Adrenal gland (tissue), 12 donors: ENCODE measurements around the gene CALHM5. TPM values are rescaled to one million over a fixed set of nuclear protein-coding genes. Genes with fewer than 3 reads are reported as not detected.

Experiments used
- DNase-seq, 7 donors: peaks; one replicate each; pipeline ENCODE4 v3.0.0-alpha.2; 2019 to 2020
- H3K27ac ChIP-seq, 5 donors: fragments of 200-600 bp; sonication (generic) in 4 of 5; 1 replicate in 3 of 5; 2 replicates in 2 of 5; pipeline versions ENCODE4 v1.5.1 to v1.8.0; 2016 to 2020; ENCODE audit warnings: mild to moderate bottlenecking in 1 of 5
- H3K27me3 ChIP-seq: fragments of 200-600 bp; 2 replicates; pipeline ENCODE4 v1.8.0; 2021
- H3K36me3 ChIP-seq, 2 donors: fragments of 200-600 bp; replicated peaks in 1 of 2; 1 replicate in 1 of 2; 2 replicates in 1 of 2; pipeline versions ENCODE4 v1.5.1 to v1.8.0; 2018 to 2022
- H3K4me1 ChIP-seq, 2 donors: fragments of 200-600 bp; replicated peaks in 1 of 2; 1 replicate in 1 of 2; 2 replicates in 1 of 2; pipeline versions ENCODE4 v1.5.1 to v1.8.0; 2018 to 2021
- H3K4me3 ChIP-seq, 4 donors: fragments of 200-600 bp; sonication (generic) in 3 of 4; one replicate each; pipeline ENCODE4 v1.5.1; 2016 to 2018
- H3K9me3 ChIP-seq, 3 donors: fragments of 200-600 bp; sonication (generic) in 1 of 3; replicated peaks in 1 of 3; 1 replicate in 2 of 3; 2 replicates in 1 of 3; pipeline versions ENCODE4 v1.5.1 to v1.8.0; 2016 to 2021
- POLR2A ChIP-seq, 2 donors: fragments of 450-650 bp; IDR thresholded peaks; one replicate each; pipeline ENCODE4 v1.6.1; 2017; ENCODE audit warnings: antibody characterized with exemption in 2 of 2, mild to moderate bottlenecking in 2 of 2, moderate library complexity in 1 of 2
- WGBS, 4 donors: extraction: QIAGEN DNeasy Blood & Tissue Kit in 2 of 4; methylation state at CpG; one replicate each; pipeline versions ENCODE4 v1.1.5 to v1.1.7; 2013 to 2017; 5-methylcytosine and 5-hydroxymethylcytosine counted together
- intact Hi-C, 2 donors: fragments of 100-400 bp; cut with DNase I; formaldehyde crosslinking; loops; one replicate each; pipeline versions ENCODE4 v1.14.1 to v1.15.0; 2022 to 2023
- polyA plus RNA-seq, 3 donors: library from polyadenylated mRNA; stranded (reverse); fragments of 200-250 nt in 2 of 3; fragments of 350-450 nt in 1 of 3; fragmentation: Illumina TruSeq in 1 of 3; extraction: RNeasy Lipid Tissue Mini Kit (QIAGEN cat#74804) in 1 of 3; gene quantifications; one replicate each; pipeline ENCODE4 v1.2.3, GENCODE V29; 2013 to 2014
- total RNA-seq, 9 donors: library from RNA; depleted of rRNA in 4 of 9; stranded (reverse); fragments of >200 nt in 4 of 9; fragments of 120-200 nt in 1 of 9; fragmentation: NEBNext Ultra II Directional in 1 of 9; extraction: Animal tissue kit (Norgen Biotek cat#: 25700) in 1 of 9; gene quantifications; one replicate each; pipeline versions ENCODE4 v1.1.0 to v1.2.4, GENCODE V29; 2013 to 2023
- TF ChIP-seq, protein P1 (sequence below), 6 experiments: fragments of 450-650 bp in 4 of 6; fragments of 200-600 bp in 2 of 6; sonication (generic) in 1 of 6; IDR thresholded peaks; 1 replicate in 5 of 6; 2 replicates in 1 of 6; pipeline versions ENCODE4 v1.5.1 to v1.8.0; 2016 to 2021; ENCODE audit warnings: antibody characterized with exemption in 6 of 6, mild to moderate bottlenecking in 2 of 6, moderate library complexity in 1 of 6
- donor health status: healthy with polysubstance abuse.
- donor health status: Bipolar disorder and iron deficiency.
- donor health status: DM: yes; HTN: yes; CAD: no.
- donor health status: DM: no; HTN: no; CAD: no.
- donor health status: DM: no; HTN: no; CAD: no.
- donor health status: DM: yes; HTN: yes; CAD: no.

Gene CALHM5
- total and polyA plus RNA-seq, 12 donors: 0.32 to 2.2 (median 0.95) TPM

DNA sequence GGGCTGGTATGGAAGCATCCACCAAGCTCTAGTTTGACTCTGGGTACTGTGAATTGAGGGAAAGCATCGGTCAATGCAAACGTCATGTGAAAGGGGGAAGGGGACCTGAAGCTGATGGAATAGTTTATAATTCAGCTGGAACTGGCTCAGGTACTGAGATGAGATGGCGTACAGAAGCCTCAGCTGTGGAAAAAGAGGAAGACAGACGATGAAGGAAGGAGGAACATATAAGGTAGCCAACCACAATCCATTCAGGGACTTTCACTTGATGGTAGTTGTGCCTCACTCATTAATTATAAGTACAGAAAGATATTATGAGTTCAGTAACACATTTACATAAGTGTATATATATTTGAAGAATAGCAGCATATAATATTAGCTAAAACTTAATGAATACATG, 2.7 kb downstream of the CALHM5 start:
- 75 to 83% (median 79%) methylated on average over 4 of the region's 4 CpGs for WGBS, 4 donors
- H3K4me3 ChIP-seq: no peak overlapping the region
- H3K36me3 ChIP-seq: no peaks in the 10 kb centered on the region
- H3K27ac ChIP-seq: no peak overlapping the region
- TF ChIP-seq POLR2A (IDR thresholded peaks at IDR 0.05): no peak
- TF ChIP-seq, protein P1, sequence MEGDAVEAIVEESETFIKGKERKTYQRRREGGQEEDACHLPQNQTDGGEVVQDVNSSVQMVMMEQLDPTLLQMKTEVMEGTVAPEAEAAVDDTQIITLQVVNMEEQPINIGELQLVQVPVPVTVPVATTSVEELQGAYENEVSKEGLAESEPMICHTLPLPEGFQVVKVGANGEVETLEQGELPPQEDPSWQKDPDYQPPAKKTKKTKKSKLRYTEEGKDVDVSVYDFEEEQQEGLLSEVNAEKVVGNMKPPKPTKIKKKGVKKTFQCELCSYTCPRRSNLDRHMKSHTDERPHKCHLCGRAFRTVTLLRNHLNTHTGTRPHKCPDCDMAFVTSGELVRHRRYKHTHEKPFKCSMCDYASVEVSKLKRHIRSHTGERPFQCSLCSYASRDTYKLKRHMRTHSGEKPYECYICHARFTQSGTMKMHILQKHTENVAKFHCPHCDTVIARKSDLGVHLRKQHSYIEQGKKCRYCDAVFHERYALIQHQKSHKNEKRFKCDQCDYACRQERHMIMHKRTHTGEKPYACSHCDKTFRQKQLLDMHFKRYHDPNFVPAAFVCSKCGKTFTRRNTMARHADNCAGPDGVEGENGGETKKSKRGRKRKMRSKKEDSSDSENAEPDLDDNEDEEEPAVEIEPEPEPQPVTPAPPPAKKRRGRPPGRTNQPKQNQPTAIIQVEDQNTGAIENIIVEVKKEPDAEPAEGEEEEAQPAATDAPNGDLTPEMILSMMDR (IDR thresholded peaks at IDR 0.05): no peak
- H3K27me3 ChIP-seq: no peaks in the 10 kb centered on the region
- H3K4me1 ChIP-seq: no peaks in the 10 kb centered on the region
- H3K9me3 ChIP-seq: no peaks in the 10 kb centered on the region
- intact Hi-C loops: no loop called here
- no peak for DNase-seq

DNA sequence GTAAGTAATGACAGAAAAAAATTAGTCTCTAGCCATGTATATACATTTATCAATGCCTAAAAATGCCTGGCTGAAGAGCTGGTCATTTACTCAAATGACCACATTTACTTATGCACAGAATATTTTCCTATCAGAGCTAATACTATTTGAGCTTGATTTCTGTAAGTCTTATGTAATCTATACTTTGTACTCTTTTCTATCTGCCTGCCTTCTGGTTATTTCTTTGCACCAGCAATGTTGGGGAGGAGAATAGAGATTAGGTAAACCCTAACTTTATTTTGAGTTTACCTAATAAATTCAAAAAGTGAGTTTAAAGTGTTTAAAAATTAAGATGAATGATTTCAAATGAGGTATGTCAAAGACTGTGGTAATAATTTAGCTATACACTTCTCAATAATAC, 3.7 kb downstream of the CALHM5 start:
- Histone ChIP-seq H3K4me3 (no peak overlapping the region), H3K27me3 (no peaks in the 10 kb centered on the region), H3K4me1 (no peaks in the 10 kb centered on the region), H3K27ac (no peak overlapping the region), H3K36me3 (no peaks in the 10 kb centered on the region), H3K9me3 (no peaks in the 10 kb centered on the region)
- no peak for DNase-seq
- TF ChIP-seq POLR2A (IDR thresholded peaks at IDR 0.05): no peak
- TF ChIP-seq, protein P1 (IDR thresholded peaks at IDR 0.05): no peak
- intact Hi-C loops: no loop called here

DNA sequence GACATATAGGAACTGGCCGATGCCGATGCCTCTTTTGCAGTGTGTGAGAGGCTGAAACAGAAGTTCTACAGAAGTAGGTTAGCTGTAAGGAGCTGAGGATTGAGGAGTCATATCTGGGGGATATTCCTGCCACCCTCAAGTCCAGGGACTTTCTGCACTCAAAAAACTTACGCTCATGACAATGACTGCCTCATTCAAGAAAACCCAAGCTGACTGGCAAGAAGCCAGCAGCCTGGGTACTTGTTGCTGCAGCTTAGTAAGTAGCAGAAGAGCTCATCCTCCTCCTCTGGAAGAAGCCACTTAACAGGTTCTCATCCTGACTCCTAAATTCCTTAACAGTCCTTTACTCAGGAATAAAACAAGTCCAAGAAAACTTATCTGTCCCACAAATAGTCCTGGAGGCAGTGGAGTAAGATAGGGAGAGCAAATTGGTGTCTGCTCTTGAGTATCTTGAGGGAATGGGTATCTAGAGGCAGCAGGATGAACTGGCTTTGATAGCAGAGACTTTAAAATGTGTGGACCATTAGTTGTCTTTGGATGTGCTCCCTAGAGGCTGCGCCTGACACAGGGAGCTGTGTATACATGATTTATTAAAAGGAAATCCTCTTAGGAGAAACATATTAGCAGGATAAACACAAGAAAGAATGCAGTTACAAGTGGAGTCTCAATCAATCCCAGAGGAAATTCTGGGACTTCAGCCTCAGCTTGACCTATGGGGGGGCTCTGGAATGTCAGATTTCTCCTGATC, 7.4 kb downstream of the CALHM5 start:
- Histone ChIP-seq H3K4me3 (no peak overlapping the region), H3K9me3 (no peaks in the 10 kb centered on the region), H3K27me3 (no peaks in the 10 kb centered on the region), H3K36me3 (no peaks in the 10 kb centered on the region), H3K4me1 (no peaks in the 10 kb centered on the region), H3K27ac (no peak overlapping the region)
- peak in 1 of 7 donors; percentile 34 for DNase-seq
- TF ChIP-seq, protein P1 (IDR thresholded peaks at IDR 0.05): no peak
- no peak for TF ChIP-seq POLR2A (IDR thresholded peaks at IDR 0.05)
- WGBS, 4 donors: 76 to 84% (median 79%) methylated on average over 4 of the region's 4 CpGs
- intact Hi-C loops: no loop called here

DNA sequence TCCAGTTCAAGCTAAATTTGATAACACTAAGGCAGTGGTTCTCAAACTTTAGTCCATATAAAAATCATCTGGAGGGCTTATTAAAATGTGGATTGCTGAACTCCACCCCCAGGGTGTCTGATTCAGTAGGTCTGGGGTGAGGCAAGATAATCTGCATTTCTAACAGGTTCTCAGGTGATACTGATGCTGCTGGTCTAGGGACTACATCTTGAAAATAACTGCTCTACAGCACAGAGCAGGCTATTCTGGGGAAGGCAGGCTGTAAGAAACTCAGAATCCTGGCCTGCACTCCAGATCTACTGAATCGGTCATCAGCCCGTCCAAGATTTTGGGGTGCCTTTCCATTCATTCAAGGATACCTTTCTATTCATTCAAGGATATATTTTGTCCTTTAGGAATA, 11.5 kb downstream of the CALHM5 start:
- no peaks in the 10 kb centered on the region for H3K9me3 ChIP-seq
- no peak for DNase-seq
- H3K27me3 ChIP-seq: no peaks in the 10 kb centered on the region
- H3K4me1 ChIP-seq: no peaks in the 10 kb centered on the region
- whole genome bisulfite sequencing, 4 donors: 81 to 98% (median 94%) methylated on average over 2 of the region's 2 CpGs
- intact Hi-C loops: no loop called here
- H3K4me3 ChIP-seq: no peak overlapping the region
- no peak overlapping the region for H3K27ac ChIP-seq
- no peaks in the 10 kb centered on the region for H3K36me3 ChIP-seq
- TF ChIP-seq, protein P1 (IDR thresholded peaks at IDR 0.05): no peak
- TF ChIP-seq POLR2A (IDR thresholded peaks at IDR 0.05): no peak
